A549 (cell line): ENCODE measurements around the gene SLC37A1. TPM values are rescaled to one million over a fixed set of nuclear protein-coding genes. Genes with fewer than 3 reads are reported as not detected.

Experiments used
- ATAC-seq, 2 experiments: fragments of 200-7000 bp in 1 of 2; fragments of >200 bp in 1 of 2; cut with Nextera tagmentation in 1 of 2; cut with Tn5 transposase in 1 of 2; 3 replicates each; pipeline versions ENCODE4 v1.8.0 to v1.9.1; 2018 to 2020; ENCODE audit warnings: mild to moderate bottlenecking in 1 of 2, moderate library complexity in 1 of 2
- CTCF ChIA-PET: fragments of 300-600 bp; sonication (Branson Sonifier 250); formaldehyde crosslinking; extraction: SDS; loops from one replicate; lab custom pipeline; 2021; ENCODE audit warnings: antibody characterized with exemption, inconsistent platforms; lab: Yijun Ruan, JAX
- POLR2A ChIA-PET: fragments of 350-600 bp; formaldehyde crosslinking; extraction: SDS; loops from one replicate; lab custom pipeline; 2021; ENCODE audit warnings: antibody characterized with exemption, inconsistent platforms; lab: Yijun Ruan, JAX
- DNase-seq, 2 experiments: peaks; one replicate each; pipeline versions ENCODE4 v3.0.0 to v3.0.0-alpha.2; 2011 to 2016; ENCODE audit warnings: low read depth in 1 of 2, low spot score in 1 of 2
- FAIRE-seq: peaks from 2 replicates; lab custom pipeline; 2011; peaks lifted over from hg19 to GRCh38; lab: Jason Lieb, UNC
- H3K27ac ChIP-seq, 2 experiments: fragments of >200 bp; sonication (Bioruptor Twin); formaldehyde crosslinking; 3 replicates each; pipeline ENCODE4 v1.5.1; 2016 to 2017
- H3K4me1 ChIP-seq: fragments of >200 bp; sonication (Bioruptor Twin); formaldehyde crosslinking; 3 replicates; pipeline ENCODE4 v1.6.1; 2016
- H3K4me2 ChIP-seq: fragments of >200 bp; sonication (Bioruptor Twin); formaldehyde crosslinking; 3 replicates; pipeline ENCODE4 v1.6.1; 2016
- H3K4me3 ChIP-seq: fragments of >200 bp; sonication (Bioruptor Twin); formaldehyde crosslinking; 3 replicates; pipeline ENCODE4 v1.5.1; 2016
- H3K9me3 ChIP-seq: fragments of >200 bp; sonication (Bioruptor Twin); formaldehyde crosslinking; 3 replicates; pipeline ENCODE4 v1.6.1; 2016
- ATOH8 ChIP-seq: fragments of 250-450 bp; sonication (Bioruptor Pico); IDR thresholded peaks from 2 replicates; pipeline ENCODE4 v1.5.0; 2020; ENCODE audit warnings: low read depth, mild to moderate bottlenecking, moderate library complexity
- BCL3 ChIP-seq: fragments of >200 bp; sonication (Bioruptor Twin); formaldehyde crosslinking; IDR thresholded peaks from 3 replicates; pipeline ENCODE4 v1.6.1; 2016
- BHLHE40 ChIP-seq: IDR thresholded peaks from 2 replicates; pipeline ENCODE4 v1.6.1; 2012; ENCODE audit warnings: low read depth, low read length, inconsistent platforms
- CBX2 ChIP-seq: fragments of 200-600 bp; sonication (generic); IDR thresholded peaks from 2 replicates; pipeline ENCODE4 v1.6.1; 2016; ENCODE audit warnings: low read depth, mild to moderate bottlenecking, borderline replicate concordance
- CBX8 ChIP-seq: fragments of 200-600 bp; sonication (generic); IDR thresholded peaks from 2 replicates; pipeline ENCODE4 v1.6.1; 2016
- CHD2 ChIP-seq: fragments of 150-350 bp; IDR thresholded peaks from 2 replicates; pipeline ENCODE4 v1.6.1; 2014; ENCODE audit warnings: low read length; ENCODE audit not compliant: partially characterized antibody
- EHF ChIP-seq: fragments of 250-450 bp; sonication (Bioruptor Pico); IDR thresholded peaks from 2 replicates; pipeline ENCODE4 v1.5.0; 2020; ENCODE audit warnings: mild to moderate bottlenecking
- EHMT2 ChIP-seq: fragments of 200-600 bp; sonication (generic); IDR thresholded peaks from 2 replicates; pipeline ENCODE4 v1.6.1; 2016; ENCODE audit warnings: antibody characterized with exemption, low read depth, mild to moderate bottlenecking, moderate library complexity
- ELK1 ChIP-seq: fragments of 150-350 bp; IDR thresholded peaks from 2 replicates; pipeline ENCODE4 v1.6.1; 2014; ENCODE audit warnings: low read depth, mild to moderate bottlenecking, low read length
- EP300 ChIP-seq, 2 experiments: fragments of >200 bp; sonication (Bioruptor Twin); formaldehyde crosslinking; IDR thresholded peaks; 2 replicates in 1 of 2; 3 replicates in 1 of 2; pipeline ENCODE4 v1.6.1; 2016 to 2017
- ESRRA ChIP-seq: fragments of 150-350 bp; IDR thresholded peaks from 2 replicates; pipeline ENCODE4 v1.6.1; 2014; ENCODE audit warnings: mild to moderate bottlenecking, low read length, borderline replicate concordance
- FOXS1 ChIP-seq: fragments of 250-450 bp; sonication (Bioruptor Pico); IDR thresholded peaks from 2 replicates; pipeline ENCODE4 v1.5.0; 2020; ENCODE audit warnings: mild to moderate bottlenecking, moderate library complexity
- HES2 ChIP-seq: fragments of >200 bp; sonication (Bioruptor Twin); formaldehyde crosslinking; IDR thresholded peaks from 2 replicates; pipeline ENCODE4 v1.6.1; 2016
- HEYL ChIP-seq: fragments of 250-450 bp; sonication (Bioruptor Pico); IDR thresholded peaks from 2 replicates; pipeline ENCODE4 v1.8.0; 2021; ENCODE audit warnings: mild to moderate bottlenecking, moderate library complexity
- HOXB5 ChIP-seq: fragments of 250-450 bp; sonication (Bioruptor Pico); IDR thresholded peaks from 2 replicates; pipeline ENCODE4 v1.5.0; 2020; ENCODE audit warnings: mild to moderate bottlenecking, moderate library complexity
- JUN ChIP-seq, 2 experiments: fragments of >200 bp; sonication (Bioruptor Twin); formaldehyde crosslinking; IDR thresholded peaks; 2 replicates in 1 of 2; 3 replicates in 1 of 2; pipeline ENCODE4 v1.6.1; 2016 to 2017
- KDM1A ChIP-seq: fragments of 200-600 bp; sonication (generic); IDR thresholded peaks from 2 replicates; pipeline ENCODE4 v1.6.1; 2016; ENCODE audit warnings: low read depth, mild to moderate bottlenecking
- MAX ChIP-seq: IDR thresholded peaks from 2 replicates; pipeline ENCODE4 v1.6.1; 2012
- NR3C1 ChIP-seq: fragments of >200 bp; sonication (Bioruptor Twin); formaldehyde crosslinking; IDR thresholded peaks from 3 replicates; pipeline ENCODE4 v1.6.1; 2017
- POLR2A ChIP-seq: IDR thresholded peaks from 2 replicates; pipeline ENCODE4 v1.6.1; 2012; ENCODE audit warnings: mild to moderate bottlenecking, low read length
- RFX5 ChIP-seq: fragments of 450-650 bp; IDR thresholded peaks from 2 replicates; pipeline ENCODE4 v1.7.1; 2014; ENCODE audit warnings: antibody characterized with exemption, mild to moderate bottlenecking, moderate library complexity
- RNF2 ChIP-seq: fragments of 200-600 bp; sonication (generic); IDR thresholded peaks from 2 replicates; pipeline ENCODE4 v1.6.1; 2016; ENCODE audit warnings: low read depth, mild to moderate bottlenecking, antibody characterized with exemption, moderate library complexity, borderline replicate concordance
- SMC3 ChIP-seq: fragments of >200 bp; sonication (Bioruptor Twin); formaldehyde crosslinking; IDR thresholded peaks from 3 replicates; pipeline ENCODE4 v1.6.1; 2018; ENCODE audit warnings: inconsistent platforms
- SREBF2 ChIP-seq: fragments of 450-650 bp; IDR thresholded peaks from 2 replicates; pipeline ENCODE4 v1.6.1; 2014; ENCODE audit warnings: mild to moderate bottlenecking, moderate library complexity
- TFCP2L1 ChIP-seq: fragments of 250-450 bp; sonication (Bioruptor Pico); IDR thresholded peaks from 2 replicates; pipeline ENCODE4 v1.5.0; 2021; ENCODE audit warnings: mild to moderate bottlenecking
- ZSCAN20 ChIP-seq: fragments of 250-450 bp; sonication (Bioruptor Pico); IDR thresholded peaks from 2 replicates; pipeline ENCODE4 v1.8.0; 2022; ENCODE audit warnings: mild to moderate bottlenecking, moderate library complexity
- WGBS: methylation state at CpG from one replicate; pipeline ENCODE4 v1.1.6; 2017; ENCODE audit errors: missing lambda C conversion rate; 5-methylcytosine and 5-hydroxymethylcytosine counted together
- polyA plus RNA-seq, 4 experiments: library from polyadenylated mRNA; depleted of rRNA in 3 of 4; stranded (reverse); fragments of >200 nt; fragmentation: RNase III in 1 of 4; extraction: RNeasy Plus Mini Kit Qiagen cat#74134 plus additional on column Dnase treatment in 1 of 4; gene quantifications; 2 replicates in 3 of 4; 3 replicates in 1 of 4; pipeline ENCODE4 v1.2.3, GENCODE V29; 2011 to 2017

The SLC37A1 gene
- polyA plus RNA-seq, 2 of the 4 experiments (the other 2 are of a cell fraction), result 1.9 to 2.1 TPM

- no peak overlapping the region for H3K27ac ChIP-seq
- no peaks in the 10 kb centered on the region for H3K9me3 ChIP-seq
- H3K4me1 ChIP-seq, result peaks cover 9% of the 10 kb centered on the region; the same call in 1 of the 3 replicates
- no peak overlapping the region for H3K4me2 ChIP-seq
- 80% methylated on average over 7 of the region's 7 CpGs for whole genome bisulfite sequencing
- no peak for FAIRE-seq
- no peak overlapping the region for H3K4me3 ChIP-seq
- no peak for DNase-seq
- no peak for ATAC-seq
- CTCF ChIA-PET, result no interaction called here
- POLR2A ChIA-PET, result no interaction called here
- TF ChIP-seq ATOH8 (CRISPR knock-in tag), result no peak
- TF ChIP-seq, all 56 proteins: peak for 0
Observed at GRCh38 chr21:42622284-42622683, 108.6 kb downstream of the SLC37A1 start.

GRCh38 chr21:42623694-42624093 is 110.0 kb downstream of the SLC37A1 start:
- no peak for FAIRE-seq
- no peak for TF ChIP-seq HES2
- no peak for TF ChIP-seq MAX
- TF ChIP-seq CHD2, result no peak
- TF ChIP-seq EP300 (IDR thresholded peaks at IDR 0.05), result no peak
- no peak for TF ChIP-seq EHF (CRISPR knock-in tag)
- no peak for TF ChIP-seq NR3C1
- no peak for TF ChIP-seq POLR2A
- no peak for TF ChIP-seq ZSCAN20 (CRISPR knock-in tag)
- no peak for TF ChIP-seq KDM1A
- no peak for TF ChIP-seq HOXB5 (CRISPR knock-in tag)
- no peak for TF ChIP-seq CBX8
- TF ChIP-seq SREBF2, result no peak
- no peak for TF ChIP-seq FOXS1 (CRISPR knock-in tag)
- TF ChIP-seq SMC3, result no peak
- no peak for TF ChIP-seq RNF2
- peaks cover 9% of the 10 kb centered on the region; the same call in 1 of the 3 replicates for H3K4me1 ChIP-seq
- ATAC-seq, result no peak
- no peak overlapping the region for H3K27ac ChIP-seq
- H3K4me3 ChIP-seq, result no peak overlapping the region
- no peak overlapping the region for H3K4me2 ChIP-seq
- POLR2A ChIA-PET, result no interaction called here
- DNase-seq, result no peak
- WGBS, result 75% methylated on average over 7 of the region's 7 CpGs
- no peaks in the 10 kb centered on the region for H3K9me3 ChIP-seq
- CTCF ChIA-PET, result interaction anchor here (1.1 kb wide), 1 partner anchor 31 kb away, joined by 3 read pairs; no protein-coding TSS in a partner anchor

GRCh38 chr21:42624095-42624790 is 110.6 kb downstream of the SLC37A1 start:
- peak in 1 of 2 experiments; percentile 38; a peak in 2 of 6 replicates for ATAC-seq
- FAIRE-seq, result no peak
- no peak for TF ChIP-seq TFCP2L1
- TF ChIP-seq HEYL, result no peak
- TF ChIP-seq EP300 (IDR thresholded peaks at IDR 0.05), result no peak
- no peak for TF ChIP-seq JUN (IDR thresholded peaks at IDR 0.05)
- no peak for TF ChIP-seq EHF (CRISPR knock-in tag)
- TF ChIP-seq MAX, result no peak
- no peak for TF ChIP-seq CHD2
- TF ChIP-seq BHLHE40, result no peak
- TF ChIP-seq BCL3, result no peak
- TF ChIP-seq CBX2, result no peak
- TF ChIP-seq POLR2A, result no peak
- no peak for TF ChIP-seq SMC3
- TF ChIP-seq RFX5, result no peak
- TF ChIP-seq ELK1, result no peak
- TF ChIP-seq ESRRA, result no peak
- no peak for TF ChIP-seq EHMT2
- no peak for TF ChIP-seq NR3C1
- TF ChIP-seq, all 56 proteins: peak for 0
- Histone ChIP-seq H3K4me1 (peaks cover 9% of the 10 kb centered on the region; the same call in 1 of the 3 replicates), H3K27ac (no peak overlapping the region; a peak in 1 of 6 replicates), H3K9me3 (no peaks in the 10 kb centered on the region), H3K4me3 (no peak overlapping the region), H3K4me2 (peak overlapping the region; percentile 44)
- POLR2A ChIA-PET, result no interaction called here
- CTCF ChIA-PET, result interaction anchor here (1.1 kb wide), 1 partner anchor 31 kb away, joined by 3 read pairs; no protein-coding TSS in a partner anchor
- 37% methylated on average over 13 of the region's 13 CpGs for WGBS
- DNase-seq, result peak in 1 of 2 experiments; percentile 15
